ENCODE results near the gene UBC.
"Not testable (repeated sequence)": the region's sequence is repeated elsewhere in the genome, so short reads cannot be mapped to it uniquely, and the experiment has no call there.

DNA sequence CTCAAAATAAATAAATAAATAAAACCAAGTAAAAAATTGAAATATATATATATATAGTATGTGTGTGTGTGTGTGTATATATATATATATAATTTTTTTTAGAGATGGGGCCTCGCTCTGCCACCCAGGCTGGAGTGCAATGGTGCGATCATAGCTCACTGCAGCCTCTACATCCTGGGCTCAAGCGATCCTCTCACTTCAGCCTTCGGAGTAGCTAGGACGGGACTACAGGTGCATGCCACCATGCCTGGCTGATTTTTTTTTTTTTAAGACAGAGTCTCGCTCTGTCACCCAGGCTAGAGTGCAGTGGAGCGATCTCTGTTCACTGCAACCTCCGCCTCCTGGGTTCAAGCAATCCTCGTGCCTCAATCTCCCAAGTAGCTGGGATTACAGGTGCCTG lies 26.7 kb downstream of the UBC start:
- TF ChIP-seq, protein P1, sequence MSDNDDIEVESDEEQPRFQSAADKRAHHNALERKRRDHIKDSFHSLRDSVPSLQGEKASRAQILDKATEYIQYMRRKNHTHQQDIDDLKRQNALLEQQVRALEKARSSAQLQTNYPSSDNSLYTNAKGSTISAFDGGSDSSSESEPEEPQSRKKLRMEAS (IDR thresholded peaks at IDR 0.05; ENCODE audit: low read depth, low read length), result not testable (repeated sequence)
- not testable (repeated sequence) for TF ChIP-seq POLR2A (IDR thresholded peaks at IDR 0.05; ENCODE audit: extremely low read depth, insufficient read length)
- TF ChIP-seq, protein P2, sequence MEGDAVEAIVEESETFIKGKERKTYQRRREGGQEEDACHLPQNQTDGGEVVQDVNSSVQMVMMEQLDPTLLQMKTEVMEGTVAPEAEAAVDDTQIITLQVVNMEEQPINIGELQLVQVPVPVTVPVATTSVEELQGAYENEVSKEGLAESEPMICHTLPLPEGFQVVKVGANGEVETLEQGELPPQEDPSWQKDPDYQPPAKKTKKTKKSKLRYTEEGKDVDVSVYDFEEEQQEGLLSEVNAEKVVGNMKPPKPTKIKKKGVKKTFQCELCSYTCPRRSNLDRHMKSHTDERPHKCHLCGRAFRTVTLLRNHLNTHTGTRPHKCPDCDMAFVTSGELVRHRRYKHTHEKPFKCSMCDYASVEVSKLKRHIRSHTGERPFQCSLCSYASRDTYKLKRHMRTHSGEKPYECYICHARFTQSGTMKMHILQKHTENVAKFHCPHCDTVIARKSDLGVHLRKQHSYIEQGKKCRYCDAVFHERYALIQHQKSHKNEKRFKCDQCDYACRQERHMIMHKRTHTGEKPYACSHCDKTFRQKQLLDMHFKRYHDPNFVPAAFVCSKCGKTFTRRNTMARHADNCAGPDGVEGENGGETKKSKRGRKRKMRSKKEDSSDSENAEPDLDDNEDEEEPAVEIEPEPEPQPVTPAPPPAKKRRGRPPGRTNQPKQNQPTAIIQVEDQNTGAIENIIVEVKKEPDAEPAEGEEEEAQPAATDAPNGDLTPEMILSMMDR (IDR thresholded peaks at IDR 0.05; ENCODE audit: low read depth, low read length), result not testable (repeated sequence)
